ENCODE data around the gene DDX5.

Gene DDX5

DNA sequence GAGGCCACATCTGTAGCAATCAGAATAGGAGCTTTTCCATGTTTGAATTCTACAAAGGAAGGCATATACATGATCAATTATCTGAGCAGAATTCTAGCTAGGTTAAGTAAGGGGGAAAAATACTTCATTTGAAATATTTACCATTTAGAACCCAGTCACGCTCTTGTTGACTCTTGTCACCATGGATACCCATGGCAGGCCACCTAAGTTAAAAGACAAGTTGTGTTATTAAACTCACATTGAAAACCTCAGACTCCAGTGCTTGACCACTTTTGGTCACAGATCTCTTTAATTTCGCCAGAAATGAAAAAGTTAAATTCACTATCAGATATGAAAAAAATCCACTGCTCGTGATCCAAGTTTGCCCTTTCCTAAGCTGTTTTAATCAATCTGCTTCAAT lies 4.1 kb downstream of the DDX5 start (continued):
- TF ChIP-seq, protein P1, sequence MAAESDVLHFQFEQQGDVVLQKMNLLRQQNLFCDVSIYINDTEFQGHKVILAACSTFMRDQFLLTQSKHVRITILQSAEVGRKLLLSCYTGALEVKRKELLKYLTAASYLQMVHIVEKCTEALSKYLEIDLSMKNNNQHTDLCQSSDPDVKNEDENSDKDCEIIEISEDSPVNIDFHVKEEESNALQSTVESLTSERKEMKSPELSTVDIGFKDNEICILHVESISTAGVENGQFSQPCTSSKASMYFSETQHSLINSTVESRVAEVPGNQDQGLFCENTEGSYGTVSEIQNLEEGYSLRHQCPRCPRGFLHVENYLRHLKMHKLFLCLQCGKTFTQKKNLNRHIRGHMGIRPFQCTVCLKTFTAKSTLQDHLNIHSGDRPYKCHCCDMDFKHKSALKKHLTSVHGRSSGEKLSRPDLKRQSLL (tag by site-specific recombination; IDR thresholded peaks at IDR 0.05): no peak
- no peak for TF ChIP-seq TCF7L2 (IDR thresholded peaks at IDR 0.05; ENCODE audit: borderline replicate concordance, low read depth, low read length)
- TF ChIP-seq HOXA7 (CRISPR knock-in tag; IDR thresholded peaks at IDR 0.05; ENCODE audit: borderline replicate concordance): no peak
- TF ChIP-seq, protein P2, sequence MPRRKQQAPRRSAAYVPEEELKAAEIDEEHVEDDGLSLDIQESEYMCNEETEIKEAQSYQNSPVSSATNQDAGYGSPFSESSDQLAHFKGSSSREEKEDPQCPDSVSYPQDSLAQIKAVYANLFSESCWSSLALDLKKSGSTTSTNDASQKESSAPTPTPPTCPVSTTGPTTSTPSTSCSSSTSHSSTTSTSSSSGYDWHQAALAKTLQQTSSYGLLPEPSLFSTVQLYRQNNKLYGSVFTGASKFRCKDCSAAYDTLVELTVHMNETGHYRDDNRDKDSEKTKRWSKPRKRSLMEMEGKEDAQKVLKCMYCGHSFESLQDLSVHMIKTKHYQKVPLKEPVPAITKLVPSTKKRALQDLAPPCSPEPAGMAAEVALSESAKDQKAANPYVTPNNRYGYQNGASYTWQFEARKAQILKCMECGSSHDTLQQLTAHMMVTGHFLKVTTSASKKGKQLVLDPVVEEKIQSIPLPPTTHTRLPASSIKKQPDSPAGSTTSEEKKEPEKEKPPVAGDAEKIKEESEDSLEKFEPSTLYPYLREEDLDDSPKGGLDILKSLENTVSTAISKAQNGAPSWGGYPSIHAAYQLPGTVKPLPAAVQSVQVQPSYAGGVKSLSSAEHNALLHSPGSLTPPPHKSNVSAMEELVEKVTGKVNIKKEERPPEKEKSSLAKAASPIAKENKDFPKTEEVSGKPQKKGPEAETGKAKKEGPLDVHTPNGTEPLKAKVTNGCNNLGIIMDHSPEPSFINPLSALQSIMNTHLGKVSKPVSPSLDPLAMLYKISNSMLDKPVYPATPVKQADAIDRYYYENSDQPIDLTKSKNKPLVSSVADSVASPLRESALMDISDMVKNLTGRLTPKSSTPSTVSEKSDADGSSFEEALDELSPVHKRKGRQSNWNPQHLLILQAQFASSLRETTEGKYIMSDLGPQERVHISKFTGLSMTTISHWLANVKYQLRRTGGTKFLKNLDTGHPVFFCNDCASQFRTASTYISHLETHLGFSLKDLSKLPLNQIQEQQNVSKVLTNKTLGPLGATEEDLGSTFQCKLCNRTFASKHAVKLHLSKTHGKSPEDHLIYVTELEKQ (tag by site-specific recombination; IDR thresholded peaks at IDR 0.05; ENCODE audit: borderline replicate concordance): no peak
- no peak for TF ChIP-seq KLF10 (tag by site-specific recombination; IDR thresholded peaks at IDR 0.05)
- no peak for TF ChIP-seq ZNF624 (tag by site-specific recombination; IDR thresholded peaks at IDR 0.05)
- no peak for TF ChIP-seq ZNF202 (tag by site-specific recombination; IDR thresholded peaks at IDR 0.05; ENCODE audit: borderline replicate concordance)
- TF ChIP-seq ZEB2 (tag by site-specific recombination; IDR thresholded peaks at IDR 0.05): no peak
- no peak for TF ChIP-seq ZNF692 (tag by site-specific recombination; IDR thresholded peaks at IDR 0.05)
- TF ChIP-seq IKZF3 (tag by site-specific recombination; IDR thresholded peaks at IDR 0.05): no peak
- TF ChIP-seq, protein P3, sequence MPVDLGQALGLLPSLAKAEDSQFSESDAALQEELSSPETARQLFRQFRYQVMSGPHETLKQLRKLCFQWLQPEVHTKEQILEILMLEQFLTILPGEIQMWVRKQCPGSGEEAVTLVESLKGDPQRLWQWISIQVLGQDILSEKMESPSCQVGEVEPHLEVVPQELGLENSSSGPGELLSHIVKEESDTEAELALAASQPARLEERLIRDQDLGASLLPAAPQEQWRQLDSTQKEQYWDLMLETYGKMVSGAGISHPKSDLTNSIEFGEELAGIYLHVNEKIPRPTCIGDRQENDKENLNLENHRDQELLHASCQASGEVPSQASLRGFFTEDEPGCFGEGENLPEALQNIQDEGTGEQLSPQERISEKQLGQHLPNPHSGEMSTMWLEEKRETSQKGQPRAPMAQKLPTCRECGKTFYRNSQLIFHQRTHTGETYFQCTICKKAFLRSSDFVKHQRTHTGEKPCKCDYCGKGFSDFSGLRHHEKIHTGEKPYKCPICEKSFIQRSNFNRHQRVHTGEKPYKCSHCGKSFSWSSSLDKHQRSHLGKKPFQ (tag by site-specific recombination; IDR thresholded peaks at IDR 0.05): no peak
- TF ChIP-seq ZNF121 (tag by site-specific recombination; IDR thresholded peaks at IDR 0.05): no peak
- TF ChIP-seq ZFP37 (tag by site-specific recombination; IDR thresholded peaks at IDR 0.05): no peak

DNA sequence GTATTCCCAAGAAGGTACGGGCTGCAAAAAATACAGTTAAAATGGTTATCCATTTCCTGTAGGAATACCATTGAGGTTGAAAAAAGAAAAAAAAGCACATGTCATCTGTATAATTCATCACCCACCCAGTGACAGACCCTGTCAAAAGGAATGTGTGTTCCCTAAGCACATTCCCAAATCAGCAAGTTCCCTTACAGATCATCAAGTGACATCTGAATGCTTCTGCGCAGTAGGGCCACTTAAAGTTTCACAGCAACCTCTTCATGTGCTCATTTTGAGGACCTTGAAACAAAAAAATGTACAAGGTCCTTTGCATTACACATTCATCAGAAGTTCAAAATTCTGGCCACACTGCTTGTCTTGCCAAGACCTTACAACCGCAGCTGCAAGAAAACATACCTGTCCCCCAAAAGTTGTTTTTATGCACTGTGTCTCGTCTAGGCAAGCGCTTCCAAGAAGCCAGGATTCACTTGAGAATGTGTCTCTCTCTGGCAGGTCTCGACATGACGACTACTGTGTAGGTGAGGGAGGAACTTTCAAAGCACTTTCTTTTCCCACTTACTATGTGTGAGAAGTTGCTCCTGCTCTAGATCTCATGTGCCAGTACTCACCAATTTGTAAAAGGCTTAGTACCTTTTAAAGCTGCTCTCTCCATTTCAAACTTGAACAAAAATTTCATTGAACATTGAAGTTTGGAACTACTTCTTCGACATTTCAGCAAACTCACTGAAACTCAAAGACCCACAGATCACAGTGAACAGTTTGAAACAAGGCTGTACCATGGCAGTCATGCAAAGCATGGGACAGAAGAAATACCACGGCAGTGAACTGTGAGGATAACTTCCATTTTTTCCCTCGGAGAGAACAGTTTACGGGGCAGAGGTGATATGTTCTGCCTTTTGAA lies 5.0 kb downstream of the DDX5 start:
- Histone ChIP-seq H3K27ac (ENCODE audit: extremely low read depth, low read depth, low read length) (no peak overlapping the region), H3K4me1 (ENCODE audit: control insufficient read depth, insufficient read depth, low read length) (no peaks in the 10 kb centered on the region), H3K9me3 (ENCODE audit: control insufficient read depth, insufficient read depth, low read depth, low read length) (no peaks in the 10 kb centered on the region), H3K4me3 (ENCODE audit: low read depth, low read length) (no peak overlapping the region), H3K36me3 (ENCODE audit: control insufficient read depth in 2 of 2, insufficient read depth in 1 of 2, low read length in 2 of 2) (peaks cover 28 to 75% of the 10 kb centered on the region in 2 experiments; a peak in 2 of 3 replicates)
- no peak for TF ChIP-seq ZNF121 (tag by site-specific recombination; IDR thresholded peaks at IDR 0.05)
- no peak for TF ChIP-seq ZNF707 (tag by site-specific recombination; IDR thresholded peaks at IDR 0.05)
- TF ChIP-seq PRDM1 (tag by site-specific recombination; IDR thresholded peaks at IDR 0.05): peak; percentile 53
- ChIA-PET POLR2A (interaction anchor here (0.5 kb wide), 1 partner anchor 356 kb away, joined by 3 read pairs; no protein-coding TSS in a partner anchor), CTCF (no interaction called here)
